GM10847 (cell line): ENCODE data around the gene CSRNP2.

Experiments used
- POLR2A ChIP-seq: IDR thresholded peaks from 2 replicates; pipeline ENCODE4 v1.6.1; 2011; ENCODE audit not compliant: insufficient read length; ENCODE audit errors: extremely low read depth

The CSRNP2 gene, protein sequence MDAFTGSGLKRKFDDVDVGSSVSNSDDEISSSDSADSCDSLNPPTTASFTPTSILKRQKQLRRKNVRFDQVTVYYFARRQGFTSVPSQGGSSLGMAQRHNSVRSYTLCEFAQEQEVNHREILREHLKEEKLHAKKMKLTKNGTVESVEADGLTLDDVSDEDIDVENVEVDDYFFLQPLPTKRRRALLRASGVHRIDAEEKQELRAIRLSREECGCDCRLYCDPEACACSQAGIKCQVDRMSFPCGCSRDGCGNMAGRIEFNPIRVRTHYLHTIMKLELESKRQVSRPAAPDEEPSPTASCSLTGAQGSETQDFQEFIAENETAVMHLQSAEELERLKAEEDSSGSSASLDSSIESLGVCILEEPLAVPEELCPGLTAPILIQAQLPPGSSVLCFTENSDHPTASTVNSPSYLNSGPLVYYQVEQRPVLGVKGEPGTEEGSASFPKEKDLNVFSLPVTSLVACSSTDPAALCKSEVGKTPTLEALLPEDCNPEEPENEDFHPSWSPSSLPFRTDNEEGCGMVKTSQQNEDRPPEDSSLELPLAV

DNA sequence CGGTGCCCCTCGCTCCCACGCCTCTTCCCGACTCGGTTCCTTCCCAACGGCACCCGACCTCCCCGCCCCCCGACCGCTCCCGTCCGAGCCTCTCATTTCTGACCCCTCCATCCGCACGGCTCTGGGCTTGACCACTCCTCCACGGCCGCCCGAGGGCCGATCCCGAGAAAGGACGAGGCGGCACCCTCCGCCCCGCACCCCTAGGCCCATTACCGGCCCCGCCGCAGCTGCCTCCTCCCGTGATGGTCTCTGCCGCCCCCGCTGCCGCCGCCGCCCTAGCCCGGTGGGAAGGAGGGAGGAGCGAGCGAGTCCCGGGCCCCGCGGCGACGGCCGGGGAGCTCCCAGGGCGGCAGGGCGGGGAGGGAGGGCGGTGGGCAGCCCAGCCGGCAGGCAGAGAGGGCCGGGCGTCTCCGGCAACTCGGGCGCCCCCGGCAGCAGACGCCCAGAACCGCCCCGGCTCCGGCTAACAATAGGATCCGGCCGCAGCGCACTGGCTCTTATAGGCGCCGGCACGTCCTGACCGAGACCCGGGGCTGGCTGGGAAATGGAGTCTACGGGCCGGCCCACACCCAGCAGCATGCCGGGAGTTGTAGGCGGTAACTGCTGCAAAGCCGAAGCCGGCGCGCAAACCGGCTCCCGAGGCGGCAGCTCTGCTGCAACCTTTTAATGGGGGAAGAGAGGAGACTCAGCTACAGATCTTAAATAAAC lies at the start of gene CSRNP2:
CSRNP2 (minus strand) TSS at position 471 of the 708 bp plus-strand sequence. CDS start 7,035 bp downstream, outside the sequence.
- TF ChIP-seq POLR2A, result peak; percentile 99

DNA sequence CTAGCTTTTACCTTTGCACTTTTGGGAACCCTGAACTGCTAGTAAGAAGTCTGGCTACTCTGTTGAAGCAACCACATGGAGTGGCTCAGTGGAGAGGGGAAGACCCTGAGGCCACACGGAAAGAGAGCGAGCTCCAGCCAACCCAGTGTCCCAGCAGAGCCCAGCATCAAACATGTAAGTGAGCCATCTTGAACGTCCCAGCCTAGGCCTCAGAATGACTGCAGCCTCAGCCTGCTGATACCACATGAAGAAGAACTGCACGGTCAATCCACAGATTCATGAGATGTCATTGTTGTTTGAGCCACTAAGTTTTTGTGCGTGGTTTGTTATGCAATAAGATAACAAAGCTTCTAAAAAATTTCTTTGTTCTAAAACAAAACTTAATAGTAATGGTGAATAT lies 49.3 kb upstream of the CSRNP2 start:
- no peak for TF ChIP-seq POLR2A

DNA sequence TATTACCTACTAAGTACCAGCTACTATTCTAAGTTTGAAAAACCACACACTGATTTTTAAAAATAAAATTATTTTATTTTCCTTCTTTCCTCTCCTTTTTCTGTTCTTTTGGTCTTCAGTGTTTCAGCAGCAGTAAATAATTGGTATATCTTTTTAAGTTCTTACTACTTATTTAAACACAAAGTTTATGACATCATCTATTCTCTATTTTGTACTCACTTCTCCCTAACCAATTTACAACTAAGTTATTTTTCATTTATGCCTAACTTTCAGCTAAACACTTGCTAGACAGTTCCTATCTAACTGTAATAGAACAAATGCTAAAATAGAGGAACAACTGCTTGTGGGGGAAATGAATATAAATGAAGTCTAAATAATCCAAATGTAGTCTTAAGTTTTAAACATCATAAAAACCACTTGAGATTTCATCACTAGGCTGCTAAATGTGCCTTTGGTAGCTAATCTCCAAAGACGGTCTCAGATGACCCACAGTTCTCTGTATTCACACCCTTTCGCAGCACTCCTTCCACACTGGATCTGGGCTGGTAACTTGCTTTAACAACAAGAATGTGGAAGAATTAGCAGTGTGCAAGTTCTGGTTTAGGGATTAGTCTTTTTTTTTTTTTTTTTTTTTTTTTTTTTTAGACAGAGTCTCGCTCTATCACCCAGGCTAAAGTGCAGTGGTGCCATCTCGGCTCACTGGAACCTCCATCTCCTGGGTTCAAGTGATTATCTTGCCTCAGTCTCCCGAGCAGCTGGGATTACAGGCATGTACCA lies 48.5 kb upstream of the CSRNP2 start:
- TF ChIP-seq POLR2A, result no peak

DNA sequence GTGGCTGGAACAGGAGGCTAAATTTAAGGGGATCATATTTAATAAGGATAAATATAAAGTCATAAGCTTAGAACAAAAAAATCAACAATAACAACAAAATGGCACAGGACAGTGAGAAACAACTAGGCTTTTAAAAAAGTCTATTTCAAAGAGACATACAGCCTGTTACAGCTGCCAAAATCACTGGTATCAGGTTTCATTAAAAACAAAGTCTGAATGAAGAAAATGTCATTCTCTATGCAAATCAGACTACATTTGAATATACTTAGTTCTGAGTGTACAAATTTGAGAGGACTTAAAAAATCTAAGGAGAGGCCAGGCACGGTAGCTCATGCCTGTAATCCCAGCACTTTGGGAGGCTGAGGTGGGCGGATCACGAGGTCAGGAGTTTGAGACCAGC lies 45.5 kb upstream of the CSRNP2 start:
- no peak for TF ChIP-seq POLR2A

DNA sequence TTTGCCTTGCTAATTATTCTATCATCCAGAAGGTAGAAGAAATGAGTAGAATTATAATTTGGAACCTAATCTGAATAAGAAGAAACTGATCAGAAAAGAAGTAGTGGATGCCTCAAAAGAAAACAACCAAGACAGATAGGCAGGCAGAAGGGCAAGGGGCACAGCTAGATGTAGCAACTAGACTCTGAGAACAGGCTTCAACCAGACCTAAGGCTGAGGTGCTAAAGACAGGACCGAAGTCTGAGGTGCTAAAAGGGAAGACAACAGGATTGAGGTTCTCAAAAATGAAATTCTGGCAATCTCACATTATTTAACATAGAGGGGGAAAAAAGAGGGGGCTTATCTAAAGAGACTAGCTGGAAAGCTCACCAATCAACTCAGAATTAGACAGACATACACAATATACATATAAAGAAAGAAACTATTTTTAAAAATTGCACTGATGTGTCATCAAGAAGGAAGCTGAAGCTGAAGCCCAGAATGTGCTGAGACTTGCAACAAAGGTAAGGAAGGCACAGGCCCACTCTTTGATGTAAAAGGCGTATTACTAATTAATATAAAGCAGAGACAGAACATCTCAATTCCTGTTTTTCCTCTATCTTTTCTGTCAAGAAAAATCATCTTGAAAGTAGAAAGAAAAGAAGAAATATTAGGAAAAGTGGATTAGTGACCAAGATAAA lies 43.8 kb upstream of the CSRNP2 start:
- TF ChIP-seq POLR2A, result no peak

DNA sequence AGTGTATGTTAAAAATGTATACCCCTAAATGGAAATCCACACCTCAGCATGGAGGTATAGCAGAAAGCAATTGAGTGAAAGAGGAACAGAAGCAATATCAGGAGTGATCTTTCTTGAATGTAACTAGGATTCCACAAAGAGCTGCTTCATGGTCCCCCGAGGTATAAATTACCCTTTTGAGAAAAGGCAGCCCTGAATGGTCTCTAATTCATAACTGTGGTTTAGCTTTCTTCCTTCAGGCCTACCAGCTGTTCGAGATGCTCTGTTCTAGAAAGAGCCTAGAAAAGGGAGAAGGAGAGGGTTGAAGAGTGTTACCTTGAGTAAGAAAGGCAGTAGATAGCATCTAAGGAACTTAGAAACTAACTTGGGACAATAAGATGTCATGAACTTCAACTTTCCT lies 42.9 kb upstream of the CSRNP2 start:
- TF ChIP-seq POLR2A, result no peak

DNA sequence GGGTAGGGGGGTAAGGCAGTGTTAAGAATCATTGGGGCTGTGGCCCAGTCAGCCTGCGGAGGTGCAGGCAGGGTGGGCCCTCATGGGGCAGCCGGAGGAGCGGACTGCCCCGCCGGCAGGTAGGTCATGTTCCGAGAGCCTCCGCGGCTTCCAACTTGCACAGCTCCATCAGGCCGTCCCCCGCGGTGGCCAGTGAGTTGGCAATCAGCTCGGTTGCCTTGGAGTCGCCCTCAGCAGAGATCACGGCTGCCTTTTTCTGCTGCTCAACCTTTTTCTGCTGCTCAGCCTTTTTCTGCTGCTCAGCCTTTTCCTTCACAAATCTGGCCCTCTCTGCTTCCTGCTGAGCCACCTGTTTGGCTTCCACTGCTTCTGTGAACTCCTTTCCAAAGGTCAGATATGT lies 41.1 kb upstream of the CSRNP2 start:
- no peak for TF ChIP-seq POLR2A

DNA sequence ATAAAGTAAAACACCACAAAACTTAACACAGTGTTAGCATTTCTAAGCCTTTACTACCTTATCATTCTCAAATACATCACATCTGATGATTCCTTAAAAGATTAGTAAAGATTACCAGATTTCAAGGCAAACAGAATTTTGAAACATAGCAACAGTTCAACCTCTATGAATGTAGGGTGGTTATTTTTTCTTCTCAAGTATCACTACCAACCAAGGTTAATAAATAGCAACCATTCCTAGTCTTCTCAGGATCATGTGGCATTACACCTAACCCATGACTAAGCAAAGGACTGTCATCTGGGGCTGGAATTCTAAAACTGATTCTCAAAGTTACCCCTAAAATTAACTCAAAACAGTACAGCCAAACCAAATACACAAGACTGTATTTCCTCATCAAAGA lies 39.4 kb upstream of the CSRNP2 start:
- TF ChIP-seq POLR2A, result no peak

DNA sequence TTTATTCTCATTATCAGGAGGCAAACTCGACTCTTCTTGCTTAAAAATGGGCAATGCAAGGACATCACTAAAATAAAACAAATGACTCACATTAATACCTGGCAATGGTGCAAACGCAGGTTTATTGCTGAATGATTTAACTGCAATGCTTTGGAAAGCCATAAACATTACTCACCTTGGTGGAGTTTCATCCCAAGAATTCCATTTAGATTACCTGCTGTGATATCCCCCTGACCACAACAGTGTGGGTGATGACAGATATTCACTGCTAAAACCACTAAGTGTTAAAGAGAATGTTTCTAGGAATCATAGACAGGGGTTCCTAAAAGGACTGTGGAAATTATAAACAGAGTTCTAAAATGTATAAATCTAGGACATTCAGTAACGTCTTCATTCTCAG lies 35.3 kb upstream of the CSRNP2 start:
- TF ChIP-seq POLR2A, result no peak

DNA sequence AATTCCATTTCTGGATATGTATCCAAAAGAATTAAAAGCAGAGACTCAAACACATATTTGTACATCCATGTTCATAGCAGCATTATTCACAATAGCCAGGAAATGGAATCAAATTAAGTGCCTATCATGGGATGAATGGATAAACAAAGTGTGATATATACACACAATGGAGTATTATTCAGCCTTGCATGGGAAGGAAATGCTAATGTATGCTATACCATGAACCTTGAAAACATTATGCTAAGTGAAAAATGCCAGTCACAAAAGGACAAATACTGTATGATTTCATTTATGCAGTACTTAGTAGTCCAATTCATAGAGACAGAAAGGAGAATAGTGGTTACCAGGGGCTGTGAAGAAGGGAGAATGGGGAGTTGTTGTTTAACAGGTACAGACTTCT lies 32.1 kb upstream of the CSRNP2 start:
- TF ChIP-seq POLR2A, result no peak

DNA sequence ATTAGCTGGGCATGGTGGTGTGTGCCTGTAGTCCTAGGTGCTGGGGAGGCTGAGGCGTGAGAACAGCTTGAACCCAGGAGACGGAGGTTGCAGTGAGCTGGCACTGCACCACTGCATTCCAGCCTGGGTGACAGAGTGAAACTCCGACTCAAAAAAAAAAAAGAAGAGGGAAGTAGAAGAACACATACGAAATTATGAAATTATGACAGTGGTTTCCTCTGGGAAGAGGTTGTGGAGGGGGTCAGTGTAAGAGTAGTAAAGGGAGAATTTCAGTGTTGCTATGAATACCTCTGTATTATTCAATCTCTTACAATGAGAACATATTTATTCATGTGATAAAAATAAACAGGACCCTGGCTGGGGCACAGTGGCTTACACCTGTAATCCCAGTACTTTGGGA lies 24.7 kb upstream of the CSRNP2 start:
- no peak for TF ChIP-seq POLR2A

DNA sequence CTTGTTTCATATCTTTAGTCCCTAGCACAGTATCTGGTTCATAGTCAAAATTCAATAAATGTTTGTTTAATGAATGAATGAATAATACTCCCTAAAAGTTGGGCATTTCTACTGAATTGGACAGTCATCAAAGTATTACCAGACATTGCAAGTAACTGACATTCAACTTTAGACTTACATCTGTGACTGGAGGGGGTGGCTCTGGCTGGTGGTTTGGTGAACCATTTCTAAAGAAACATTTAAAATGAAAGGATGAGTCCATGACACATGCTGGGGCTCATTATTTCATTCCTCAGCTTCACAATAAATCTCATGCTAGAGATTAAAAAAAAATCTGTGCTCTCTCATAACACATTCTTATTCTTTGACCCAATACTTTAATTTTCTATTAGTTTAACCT lies 20.6 kb upstream of the CSRNP2 start:
- no peak for TF ChIP-seq POLR2A

DNA sequence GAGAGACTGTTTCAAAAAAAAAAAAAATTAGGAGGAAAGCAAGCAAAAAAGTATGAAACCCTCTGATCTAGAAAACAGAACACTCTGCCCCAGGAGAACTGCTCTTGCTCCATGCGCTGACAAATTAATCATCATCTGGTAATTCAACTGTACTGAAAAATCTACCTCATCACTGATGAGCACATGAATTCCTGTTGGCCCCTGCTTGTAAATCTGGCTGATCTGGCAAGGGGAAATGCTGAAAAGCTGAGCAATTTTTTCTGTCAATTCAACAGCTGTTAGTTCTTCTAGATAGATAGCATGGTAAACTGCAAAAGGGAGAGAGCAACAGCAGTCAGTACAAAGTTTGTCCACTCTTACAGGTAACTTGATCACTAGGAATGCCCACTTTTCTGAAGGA lies 15.2 kb upstream of the CSRNP2 start:
- no peak for TF ChIP-seq POLR2A

DNA sequence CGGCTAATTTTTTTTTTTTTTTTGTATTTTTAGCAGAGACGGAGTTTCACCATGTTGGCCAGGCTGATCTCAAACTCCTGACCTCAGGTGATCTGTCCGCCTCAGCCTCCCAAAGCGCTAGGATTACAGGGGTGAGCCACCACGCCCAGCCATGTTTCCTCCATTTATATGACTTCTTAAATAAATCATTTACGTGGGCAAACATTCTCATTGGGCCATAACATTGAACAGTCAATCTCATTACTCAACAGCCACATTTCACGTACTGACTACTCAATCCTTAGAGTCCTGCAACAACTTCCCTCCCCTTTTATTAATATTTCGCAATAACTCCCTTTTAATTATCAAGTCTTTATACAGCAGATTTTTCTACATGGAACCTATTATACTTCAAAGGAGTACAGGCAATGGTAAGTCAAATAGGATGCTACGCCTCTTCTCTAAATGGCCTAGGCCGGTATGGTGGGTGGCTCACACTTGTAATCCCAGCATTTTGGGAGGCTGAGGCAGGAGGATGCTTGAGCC lies 7.4 kb upstream of the CSRNP2 start:
- no peak for TF ChIP-seq POLR2A

DNA sequence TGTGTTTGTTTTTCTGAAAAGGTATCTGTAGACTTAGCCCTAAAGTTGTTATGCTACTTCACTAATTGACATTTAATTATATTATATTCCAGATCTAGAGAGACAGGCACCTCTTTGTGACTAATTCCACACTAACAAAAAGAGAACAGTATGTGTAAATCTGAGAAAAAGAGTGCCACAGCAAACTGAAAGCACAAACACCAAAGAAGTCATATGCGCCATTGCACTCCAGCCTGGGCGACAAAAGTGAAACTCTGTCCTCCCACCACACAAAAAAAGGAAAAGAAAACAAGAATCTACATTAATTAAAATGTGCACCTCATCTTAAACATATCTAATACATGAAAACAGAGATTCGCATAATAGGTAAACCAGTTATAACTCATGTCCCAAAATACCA lies 4.4 kb upstream of the CSRNP2 start:
- TF ChIP-seq POLR2A, result no peak
